ENCODE measurements around the gene SMIM36.

SMIM36 gene

DNA sequence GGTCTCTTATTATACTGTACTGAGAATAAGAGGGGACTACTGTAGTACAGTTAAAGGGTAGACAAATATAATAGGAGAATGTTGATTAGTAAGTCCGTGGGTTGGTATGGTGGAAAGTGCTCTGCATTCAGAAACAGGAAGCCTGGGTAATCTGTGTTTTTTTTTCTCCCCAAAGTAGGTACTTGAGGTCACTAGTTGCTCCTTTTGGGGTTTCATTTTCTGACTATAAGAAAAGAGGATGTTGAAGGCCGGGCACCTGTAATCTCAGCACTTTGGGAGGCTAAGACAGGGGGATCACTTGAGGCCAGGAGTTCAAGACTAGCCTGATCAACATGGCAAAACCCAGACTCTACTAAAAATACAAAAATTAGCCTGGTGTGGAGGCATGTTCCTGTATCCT, 47.7 kb downstream of the SMIM36 start:
- no peak for TF ChIP-seq BACH2 (CRISPR knock-in tag; IDR thresholded peaks at IDR 0.05; ENCODE audit: borderline replicate concordance)
- TF ChIP-seq, protein P1, sequence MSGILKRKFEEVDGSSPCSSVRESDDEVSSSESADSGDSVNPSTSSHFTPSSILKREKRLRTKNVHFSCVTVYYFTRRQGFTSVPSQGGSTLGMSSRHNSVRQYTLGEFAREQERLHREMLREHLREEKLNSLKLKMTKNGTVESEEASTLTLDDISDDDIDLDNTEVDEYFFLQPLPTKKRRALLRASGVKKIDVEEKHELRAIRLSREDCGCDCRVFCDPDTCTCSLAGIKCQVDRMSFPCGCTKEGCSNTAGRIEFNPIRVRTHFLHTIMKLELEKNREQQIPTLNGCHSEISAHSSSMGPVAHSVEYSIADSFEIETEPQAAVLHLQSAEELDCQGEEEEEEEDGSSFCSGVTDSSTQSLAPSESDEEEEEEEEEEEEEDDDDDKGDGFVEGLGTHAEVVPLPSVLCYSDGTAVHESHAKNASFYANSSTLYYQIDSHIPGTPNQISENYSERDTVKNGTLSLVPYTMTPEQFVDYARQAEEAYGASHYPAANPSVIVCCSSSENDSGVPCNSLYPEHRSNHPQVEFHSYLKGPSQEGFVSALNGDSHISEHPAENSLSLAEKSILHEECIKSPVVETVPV (CRISPR knock-in tag; IDR thresholded peaks at IDR 0.05) = no peak
- ATAC-seq = no peak

DNA sequence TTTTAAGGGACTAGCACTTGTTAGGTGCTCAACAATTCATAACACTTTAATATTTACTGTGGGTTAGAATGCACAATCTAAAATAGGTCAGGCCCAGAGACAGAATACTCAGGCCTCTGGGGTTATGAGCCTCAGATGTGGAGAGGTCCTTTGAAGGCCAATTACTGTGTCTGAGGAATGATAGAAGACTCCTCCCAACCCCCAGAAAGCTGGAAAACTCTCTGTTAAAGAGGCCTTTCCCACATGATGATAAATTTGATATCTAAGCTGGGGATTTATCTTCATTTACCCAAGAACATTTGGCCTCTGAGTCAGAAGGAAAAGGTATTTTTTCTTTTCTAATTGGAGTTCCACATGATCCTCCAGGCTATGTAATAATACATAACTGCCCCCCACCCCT, 48.5 kb downstream of the SMIM36 start:
- no peak for TF ChIP-seq CSDC2 (CRISPR knock-in tag; IDR thresholded peaks at IDR 0.05)
- TF ChIP-seq GLIS3 (CRISPR knock-in tag; IDR thresholded peaks at IDR 0.05) = no peak
- TF ChIP-seq SNAI2 (CRISPR knock-in tag; IDR thresholded peaks at IDR 0.05) = no peak
- TF ChIP-seq TOX (CRISPR knock-in tag; IDR thresholded peaks at IDR 0.05; ENCODE audit: borderline replicate concordance) = no peak
- no peak for TF ChIP-seq PPARA (CRISPR knock-in tag; IDR thresholded peaks at IDR 0.05; ENCODE audit: borderline replicate concordance)
- no peak for TF ChIP-seq OSR1 (CRISPR knock-in tag; IDR thresholded peaks at IDR 0.05)
- TF ChIP-seq ISL1 (CRISPR knock-in tag; IDR thresholded peaks at IDR 0.05) = no peak; the same call in 1 of the 2 replicates
- peak; percentile 50 for ATAC-seq

GRCh38 chr17:55462234-55462633, 49.0 kb downstream of the SMIM36 start:
- no peak for ATAC-seq
- no peak for TF ChIP-seq ESRRG (CRISPR knock-in tag; IDR thresholded peaks at IDR 0.05)
- no peak for TF ChIP-seq TOX (CRISPR knock-in tag; IDR thresholded peaks at IDR 0.05; ENCODE audit: borderline replicate concordance)
- TF ChIP-seq, protein P2, sequence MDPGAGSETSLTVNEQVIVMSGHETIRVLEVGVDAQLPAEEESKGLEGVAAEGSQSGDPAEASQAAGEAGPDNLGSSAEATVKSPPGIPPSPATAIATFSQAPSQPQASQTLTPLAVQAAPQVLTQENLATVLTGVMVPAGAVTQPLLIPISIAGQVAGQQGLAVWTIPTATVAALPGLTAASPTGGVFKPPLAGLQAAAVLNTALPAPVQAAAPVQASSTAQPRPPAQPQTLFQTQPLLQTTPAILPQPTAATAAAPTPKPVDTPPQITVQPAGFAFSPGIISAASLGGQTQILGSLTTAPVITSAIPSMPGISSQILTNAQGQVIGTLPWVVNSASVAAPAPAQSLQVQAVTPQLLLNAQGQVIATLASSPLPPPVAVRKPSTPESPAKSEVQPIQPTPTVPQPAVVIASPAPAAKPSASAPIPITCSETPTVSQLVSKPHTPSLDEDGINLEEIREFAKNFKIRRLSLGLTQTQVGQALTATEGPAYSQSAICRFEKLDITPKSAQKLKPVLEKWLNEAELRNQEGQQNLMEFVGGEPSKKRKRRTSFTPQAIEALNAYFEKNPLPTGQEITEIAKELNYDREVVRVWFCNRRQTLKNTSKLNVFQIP (CRISPR knock-in tag; IDR thresholded peaks at IDR 0.05; ENCODE audit: borderline replicate concordance, low read depth) = no peak
- no peak for TF ChIP-seq CREB5 (CRISPR knock-in tag; IDR thresholded peaks at IDR 0.05; ENCODE audit: low read depth)
- no peak for TF ChIP-seq ZNF70 (CRISPR knock-in tag; IDR thresholded peaks at IDR 0.05)
- no peak for TF ChIP-seq TCF4 (CRISPR knock-in tag; IDR thresholded peaks at IDR 0.05; ENCODE audit: borderline replicate concordance)
- TF ChIP-seq ARNTL (CRISPR knock-in tag; IDR thresholded peaks at IDR 0.05; ENCODE audit: borderline replicate concordance, low read depth) = no peak
- no peak for TF ChIP-seq ZNF8 (CRISPR knock-in tag; IDR thresholded peaks at IDR 0.05)
- TF ChIP-seq, protein P3, sequence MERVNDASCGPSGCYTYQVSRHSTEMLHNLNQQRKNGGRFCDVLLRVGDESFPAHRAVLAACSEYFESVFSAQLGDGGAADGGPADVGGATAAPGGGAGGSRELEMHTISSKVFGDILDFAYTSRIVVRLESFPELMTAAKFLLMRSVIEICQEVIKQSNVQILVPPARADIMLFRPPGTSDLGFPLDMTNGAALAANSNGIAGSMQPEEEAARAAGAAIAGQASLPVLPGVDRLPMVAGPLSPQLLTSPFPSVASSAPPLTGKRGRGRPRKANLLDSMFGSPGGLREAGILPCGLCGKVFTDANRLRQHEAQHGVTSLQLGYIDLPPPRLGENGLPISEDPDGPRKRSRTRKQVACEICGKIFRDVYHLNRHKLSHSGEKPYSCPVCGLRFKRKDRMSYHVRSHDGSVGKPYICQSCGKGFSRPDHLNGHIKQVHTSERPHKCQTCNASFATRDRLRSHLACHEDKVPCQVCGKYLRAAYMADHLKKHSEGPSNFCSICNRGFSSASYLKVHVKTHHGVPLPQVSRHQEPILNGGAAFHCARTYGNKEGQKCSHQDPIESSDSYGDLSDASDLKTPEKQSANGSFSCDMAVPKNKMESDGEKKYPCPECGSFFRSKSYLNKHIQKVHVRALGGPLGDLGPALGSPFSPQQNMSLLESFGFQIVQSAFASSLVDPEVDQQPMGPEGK (CRISPR knock-in tag; IDR thresholded peaks at IDR 0.05; ENCODE audit: borderline replicate concordance) = no peak
- no peak for TF ChIP-seq PPARA (CRISPR knock-in tag; IDR thresholded peaks at IDR 0.05; ENCODE audit: borderline replicate concordance)
- no peak for TF ChIP-seq TSHZ2 (CRISPR knock-in tag; IDR thresholded peaks at IDR 0.05)
- no peak for TF ChIP-seq SNAI2 (CRISPR knock-in tag; IDR thresholded peaks at IDR 0.05)
- no peak for TF ChIP-seq ZFP3 (CRISPR knock-in tag; IDR thresholded peaks at IDR 0.05)
- TF ChIP-seq, protein P1 (CRISPR knock-in tag; IDR thresholded peaks at IDR 0.05) = no peak
- TF ChIP-seq BACH2 (CRISPR knock-in tag; IDR thresholded peaks at IDR 0.05; ENCODE audit: borderline replicate concordance) = no peak
- TF ChIP-seq ISL1 (CRISPR knock-in tag; IDR thresholded peaks at IDR 0.05) = no peak
- TF ChIP-seq GLIS3 (CRISPR knock-in tag; IDR thresholded peaks at IDR 0.05) = no peak
